HepG2 (cell line): Measurements from ENCODE around the gene XRCC3. TPM values are rescaled to one million over a fixed set of nuclear protein-coding genes. Genes with fewer than 3 reads are reported as not detected.
A peak's percentile ranks its signal among the peaks of the same experiment; 100 is the strongest.

Experiments
- BRD4 ChIP-seq: sonication (generic); formaldehyde crosslinking; IDR thresholded peaks from 2 replicates; pipeline ENCODE4 v1.4.0; 2020; ENCODE audit warnings: missing genetic modification reagents
- CEBPG ChIP-seq: IDR thresholded peaks from 2 replicates; pipeline ENCODE4 v1.6.1; 2016
- CHD2 ChIP-seq: IDR thresholded peaks from 2 replicates; pipeline ENCODE4 v1.6.1; 2011; ENCODE audit warnings: low read depth, low read length, improper control_type of control experiment
- EHMT2 ChIP-seq: fragments of 200-600 bp; sonication (generic); IDR thresholded peaks from 2 replicates; pipeline ENCODE4 v1.7.0; 2017; ENCODE audit warnings: antibody characterized with exemption, low read depth, low read length, borderline replicate concordance
- HNRNPL ChIP-seq: fragments of 200-400 bp; formaldehyde crosslinking; IDR thresholded peaks from 2 replicates; pipeline ENCODE4 v1.6.1; 2017; ENCODE audit warnings: mild to moderate bottlenecking, low read depth, low read length
- ISL2 ChIP-seq: sonication (generic); formaldehyde crosslinking; IDR thresholded peaks from 2 replicates; pipeline ENCODE4 v1.5.0; 2020; ENCODE audit warnings: missing genetic modification reagents
- RBAK ChIP-seq: sonication (generic); formaldehyde crosslinking; IDR thresholded peaks from 2 replicates; pipeline ENCODE4 v1.5.1; 2020; ENCODE audit warnings: mild to moderate bottlenecking, missing genetic modification reagents
- SIN3B ChIP-seq: fragments of 150-350 bp; IDR thresholded peaks from 2 replicates; pipeline ENCODE4 v1.6.1; 2014; ENCODE audit warnings: low read length
- SRY ChIP-seq: sonication (generic); formaldehyde crosslinking; IDR thresholded peaks from 2 replicates; pipeline ENCODE4 v1.8.0; 2022; ENCODE audit warnings: mild to moderate bottlenecking, missing genetic modification reagents
- TARDBP ChIP-seq: sonication (generic); formaldehyde crosslinking; IDR thresholded peaks from 2 replicates; pipeline ENCODE4 v1.8.0; 2022; ENCODE audit warnings: mild to moderate bottlenecking, missing genetic modification reagents
- XRCC5 ChIP-seq: fragments of 200-400 bp; formaldehyde crosslinking; optimal IDR thresholded peaks from 2 replicates; pipeline ENCODE3; 2017; ENCODE audit warnings: mild to moderate bottlenecking, low read length
- ZNF101 ChIP-seq: sonication (generic); formaldehyde crosslinking; IDR thresholded peaks from 2 replicates; pipeline ENCODE4 v1.4.0; 2020; ENCODE audit warnings: mild to moderate bottlenecking, low read depth, missing genetic modification reagents, borderline replicate concordance
- ZNF224 ChIP-seq: sonication (generic); formaldehyde crosslinking; IDR thresholded peaks from 2 replicates; pipeline ENCODE4 v1.5.0; 2020; ENCODE audit warnings: mild to moderate bottlenecking, missing genetic modification reagents
- ZNF326 ChIP-seq: sonication (generic); formaldehyde crosslinking; IDR thresholded peaks from 2 replicates; pipeline ENCODE4 v1.4.0; 2020; ENCODE audit warnings: missing genetic modification reagents, borderline replicate concordance
- ZNF430 ChIP-seq: sonication (generic); formaldehyde crosslinking; IDR thresholded peaks from 2 replicates; pipeline ENCODE4 v1.9.0; 2021; ENCODE audit warnings: mild to moderate bottlenecking, missing genetic modification reagents
- ZNF546 ChIP-seq: sonication (generic); formaldehyde crosslinking; conservative IDR thresholded peaks from 2 replicates; pipeline ENCODE4 v1.8.1; 2023; ENCODE audit warnings: mild to moderate bottlenecking, missing genetic modification reagents
- ZNF550 ChIP-seq: sonication (generic); formaldehyde crosslinking; IDR thresholded peaks from 2 replicates; pipeline ENCODE4 v1.4.0; 2020; ENCODE audit warnings: mild to moderate bottlenecking, missing genetic modification reagents, borderline replicate concordance
- ZNF598 ChIP-seq: sonication (generic); formaldehyde crosslinking; IDR thresholded peaks from 2 replicates; pipeline ENCODE4 v1.5.1; 2020; ENCODE audit warnings: mild to moderate bottlenecking, missing genetic modification reagents, borderline replicate concordance
- ZNF782 ChIP-seq: sonication (generic); formaldehyde crosslinking; IDR thresholded peaks from 2 replicates; pipeline ENCODE4 v1.4.0; 2020; ENCODE audit warnings: missing genetic modification reagents, mild to moderate bottlenecking, borderline replicate concordance
- polyA plus RNA-seq, 8 experiments: library from polyadenylated mRNA; depleted of rRNA in 3 of 8; stranded (reverse) in 7 of 8; unstranded in 1 of 8; fragments of >200 nt; fragmentation: Illumina TruSeq in 4 of 8; extraction: Trizol in 4 of 8; gene quantifications; 2 replicates each; pipeline versions ENCODE4 v1.2.1 to v1.2.3, GENCODE V29; 2011 to 2016; ENCODE audit warnings: low read depth in 4 of 8, missing spikeins in 1 of 8, mixed read lengths in 1 of 8; ENCODE audit not compliant: insufficient read depth in 1 of 8
- total RNA-seq, 5 experiments: library from RNA; depleted of rRNA; stranded (reverse); fragments of >200 nt; fragmentation: Illumina TruSeq; extraction: Trizol; gene quantifications; 2 replicates each; pipeline ENCODE4 v1.2.3, GENCODE V29; 2016; ENCODE audit warnings: low read depth in 1 of 5
- TF ChIP-seq, protein P1 (sequence below): sonication (generic); formaldehyde crosslinking; IDR thresholded peaks from 2 replicates; pipeline ENCODE4 v1.8.1; 2023; ENCODE audit warnings: mild to moderate bottlenecking, missing genetic modification reagents
- TF ChIP-seq, protein P2 (sequence below): IDR thresholded peaks from 2 replicates; pipeline ENCODE4 v1.6.1; 2012; ENCODE audit warnings: low read depth, low read length, improper control_type of control experiment
- TF ChIP-seq, protein P3 (sequence below): sonication (generic); formaldehyde crosslinking; conservative IDR thresholded peaks from 2 replicates; pipeline ENCODE4 v1.8.0; 2022; ENCODE audit warnings: low read depth, missing genetic modification reagents
- TF ChIP-seq, protein P4 (sequence below): sonication (generic); formaldehyde crosslinking; IDR thresholded peaks from 2 replicates; pipeline ENCODE4 v1.4.0; 2020; ENCODE audit warnings: mild to moderate bottlenecking, missing genetic modification reagents

The XRCC3 gene
- total and polyA plus RNA-seq, 2 of the 13 experiments (the other 11 are each of a cell fraction or from before 2014, with no cell fraction given): 5.4 to 25.8 TPM

DNA sequence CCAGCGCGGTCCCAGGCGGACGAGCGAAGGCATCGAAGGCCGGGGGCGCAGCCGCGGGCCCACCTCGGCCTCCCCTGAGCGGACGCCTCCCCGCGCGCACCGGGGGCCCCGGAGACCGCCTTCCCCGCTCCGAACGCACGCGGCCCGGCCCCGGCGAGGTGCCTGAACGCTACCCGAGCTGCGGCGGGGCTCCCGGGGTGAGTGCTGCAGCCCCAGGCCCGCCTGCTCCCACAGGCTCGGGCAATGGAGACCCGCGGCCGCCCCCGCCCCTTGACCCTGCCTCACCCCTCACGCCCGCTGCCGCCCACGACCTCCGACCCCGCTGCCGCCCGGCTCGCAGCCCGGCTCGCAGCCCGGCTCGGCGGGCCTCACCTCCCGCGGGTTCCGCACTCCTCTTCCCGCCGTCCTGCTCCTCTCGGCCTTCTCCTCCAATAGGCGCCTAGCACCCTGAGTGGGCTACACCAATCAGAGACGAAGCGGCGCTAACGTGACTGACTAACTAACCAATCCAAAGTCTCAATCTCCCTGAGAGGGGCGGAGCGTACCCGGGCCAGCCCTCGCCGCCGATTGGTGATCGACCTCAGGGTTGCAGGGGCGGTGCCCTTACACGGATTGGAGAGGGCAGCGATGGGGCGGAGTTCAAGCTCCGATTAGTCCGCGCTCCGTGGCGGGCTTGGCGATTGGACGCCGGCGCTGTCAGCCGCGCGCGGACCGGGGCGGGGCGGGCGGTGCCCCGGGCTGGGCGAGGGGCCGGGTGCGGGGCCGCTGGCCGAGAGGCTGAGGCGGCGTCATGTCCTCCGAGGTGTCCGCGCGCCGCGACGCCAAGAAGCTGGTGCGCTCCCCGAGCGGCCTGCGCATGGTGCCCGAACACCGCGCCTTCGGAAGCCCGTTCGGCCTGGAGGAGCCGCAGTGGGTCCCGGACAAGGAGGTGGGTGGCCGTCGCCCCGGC is at the start of gene XRCC3, which contains the start of gene ZFYVE21 (continued):
- no peak for TF ChIP-seq ZNF326 (CRISPR knock-in tag)
- TF ChIP-seq ZNF550: no peak
- TF ChIP-seq ZNF101 (CRISPR knock-in tag): no peak
- TF ChIP-seq EHMT2: no peak
- TF ChIP-seq RBAK (CRISPR knock-in tag): no peak
- TF ChIP-seq SRY: no peak; the same call in 1 of the 2 replicates
- peak; percentile 62; the same call in 1 of the 2 replicates for TF ChIP-seq ZNF430 (CRISPR knock-in tag)
- TF ChIP-seq XRCC5: peak; percentile 44
- peak; percentile 54 for TF ChIP-seq SIN3B
- peak; percentile 63; the same call in 1 of the 2 replicates for TF ChIP-seq CHD2
- TF ChIP-seq, protein P1, sequence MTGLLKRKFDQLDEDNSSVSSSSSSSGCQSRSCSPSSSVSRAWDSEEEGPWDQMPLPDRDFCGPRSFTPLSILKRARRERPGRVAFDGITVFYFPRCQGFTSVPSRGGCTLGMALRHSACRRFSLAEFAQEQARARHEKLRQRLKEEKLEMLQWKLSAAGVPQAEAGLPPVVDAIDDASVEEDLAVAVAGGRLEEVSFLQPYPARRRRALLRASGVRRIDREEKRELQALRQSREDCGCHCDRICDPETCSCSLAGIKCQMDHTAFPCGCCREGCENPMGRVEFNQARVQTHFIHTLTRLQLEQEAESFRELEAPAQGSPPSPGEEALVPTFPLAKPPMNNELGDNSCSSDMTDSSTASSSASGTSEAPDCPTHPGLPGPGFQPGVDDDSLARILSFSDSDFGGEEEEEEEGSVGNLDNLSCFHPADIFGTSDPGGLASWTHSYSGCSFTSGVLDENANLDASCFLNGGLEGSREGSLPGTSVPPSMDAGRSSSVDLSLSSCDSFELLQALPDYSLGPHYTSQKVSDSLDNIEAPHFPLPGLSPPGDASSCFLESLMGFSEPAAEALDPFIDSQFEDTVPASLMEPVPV (CRISPR knock-in tag): no peak
- no peak for TF ChIP-seq HNRNPL
- TF ChIP-seq ISL2 (CRISPR knock-in tag): no peak
- no peak for TF ChIP-seq ZNF782
- TF ChIP-seq, protein P2, sequence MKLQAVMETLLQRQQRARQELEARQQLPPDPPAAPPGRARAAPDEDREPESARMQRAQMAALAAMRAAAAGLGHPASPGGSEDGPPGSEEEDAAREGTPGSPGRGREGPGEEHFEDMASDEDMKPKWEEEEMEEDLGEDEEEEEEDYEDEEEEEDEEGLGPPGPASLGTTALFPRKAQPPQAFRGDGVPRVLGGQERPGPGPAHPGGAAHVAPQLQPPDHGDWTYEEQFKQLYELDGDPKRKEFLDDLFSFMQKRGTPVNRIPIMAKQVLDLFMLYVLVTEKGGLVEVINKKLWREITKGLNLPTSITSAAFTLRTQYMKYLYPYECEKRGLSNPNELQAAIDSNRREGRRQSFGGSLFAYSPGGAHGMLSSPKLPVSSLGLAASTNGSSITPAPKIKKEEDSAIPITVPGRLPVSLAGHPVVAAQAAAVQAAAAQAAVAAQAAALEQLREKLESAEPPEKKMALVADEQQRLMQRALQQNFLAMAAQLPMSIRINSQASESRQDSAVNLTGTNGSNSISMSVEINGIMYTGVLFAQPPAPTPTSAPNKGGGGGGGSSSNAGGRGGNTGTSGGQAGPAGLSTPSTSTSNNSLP: no peak
- TF ChIP-seq, protein P3, sequence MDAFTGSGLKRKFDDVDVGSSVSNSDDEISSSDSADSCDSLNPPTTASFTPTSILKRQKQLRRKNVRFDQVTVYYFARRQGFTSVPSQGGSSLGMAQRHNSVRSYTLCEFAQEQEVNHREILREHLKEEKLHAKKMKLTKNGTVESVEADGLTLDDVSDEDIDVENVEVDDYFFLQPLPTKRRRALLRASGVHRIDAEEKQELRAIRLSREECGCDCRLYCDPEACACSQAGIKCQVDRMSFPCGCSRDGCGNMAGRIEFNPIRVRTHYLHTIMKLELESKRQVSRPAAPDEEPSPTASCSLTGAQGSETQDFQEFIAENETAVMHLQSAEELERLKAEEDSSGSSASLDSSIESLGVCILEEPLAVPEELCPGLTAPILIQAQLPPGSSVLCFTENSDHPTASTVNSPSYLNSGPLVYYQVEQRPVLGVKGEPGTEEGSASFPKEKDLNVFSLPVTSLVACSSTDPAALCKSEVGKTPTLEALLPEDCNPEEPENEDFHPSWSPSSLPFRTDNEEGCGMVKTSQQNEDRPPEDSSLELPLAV (CRISPR knock-in tag): no peak
- no peak for TF ChIP-seq ZNF598
- TF ChIP-seq TARDBP (CRISPR knock-in tag): no peak
- TF ChIP-seq BRD4 (CRISPR knock-in tag): no peak
- TF ChIP-seq, protein P4, sequence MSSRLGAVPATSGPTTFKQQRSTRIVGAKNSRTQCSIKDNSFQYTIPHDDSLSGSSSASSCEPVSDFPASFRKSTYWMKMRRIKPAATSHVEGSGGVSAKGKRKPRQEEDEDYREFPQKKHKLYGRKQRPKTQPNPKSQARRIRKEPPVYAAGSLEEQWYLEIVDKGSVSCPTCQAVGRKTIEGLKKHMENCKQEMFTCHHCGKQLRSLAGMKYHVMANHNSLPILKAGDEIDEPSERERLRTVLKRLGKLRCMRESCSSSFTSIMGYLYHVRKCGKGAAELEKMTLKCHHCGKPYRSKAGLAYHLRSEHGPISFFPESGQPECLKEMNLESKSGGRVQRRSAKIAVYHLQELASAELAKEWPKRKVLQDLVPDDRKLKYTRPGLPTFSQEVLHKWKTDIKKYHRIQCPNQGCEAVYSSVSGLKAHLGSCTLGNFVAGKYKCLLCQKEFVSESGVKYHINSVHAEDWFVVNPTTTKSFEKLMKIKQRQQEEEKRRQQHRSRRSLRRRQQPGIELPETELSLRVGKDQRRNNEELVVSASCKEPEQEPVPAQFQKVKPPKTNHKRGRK (CRISPR knock-in tag): no peak
- peak; percentile 91 for TF ChIP-seq ZNF546
- TF ChIP-seq CEBPG (CRISPR knock-in tag): no peak
- TF ChIP-seq ZNF224 (CRISPR knock-in tag): no peak
